Hematopoietic multipotent progenitor cell treated with erythropoietin and hydrocortisone succinate and interleukin-3 and kit ligand, for 15 days (in vitro differentiated cells): ENCODE data around the gene GLP2R.

Experiments
- DNase-seq: peaks from one replicate; pipeline ENCODE4 v3.0.0-alpha.2; 2015; ENCODE audit warnings: low spot score

GLP2R gene

GRCh38 chr17:9922012-9922848, 96.5 kb downstream of the GLP2R start:
- no peak for DNase-seq

GRCh38 chr17:9924735-9925191, 99.0 kb downstream of the GLP2R start:
- DNase-seq: peak; percentile 52

DNA sequence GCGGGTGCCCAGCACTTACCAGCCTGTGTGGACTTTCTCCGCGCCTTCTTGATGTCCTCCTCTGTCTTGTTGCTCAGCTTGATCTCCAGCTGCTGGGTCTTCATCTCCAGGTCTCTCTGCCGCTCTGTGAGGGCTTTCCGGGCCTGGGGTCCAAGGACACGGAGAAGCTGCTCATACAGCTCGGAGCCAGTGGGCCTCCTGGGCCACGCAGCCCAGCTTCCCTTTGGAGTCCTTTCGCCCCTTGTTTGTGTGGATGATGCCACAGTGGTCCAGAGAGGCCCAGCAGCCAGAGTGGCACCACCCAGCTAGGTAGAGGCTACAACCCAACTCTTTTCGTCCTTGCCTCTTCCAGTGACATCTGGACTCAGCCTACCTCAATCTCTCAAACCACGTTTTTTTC, 99.7 kb downstream of the GLP2R start:
- DNase-seq: no peak

DNA sequence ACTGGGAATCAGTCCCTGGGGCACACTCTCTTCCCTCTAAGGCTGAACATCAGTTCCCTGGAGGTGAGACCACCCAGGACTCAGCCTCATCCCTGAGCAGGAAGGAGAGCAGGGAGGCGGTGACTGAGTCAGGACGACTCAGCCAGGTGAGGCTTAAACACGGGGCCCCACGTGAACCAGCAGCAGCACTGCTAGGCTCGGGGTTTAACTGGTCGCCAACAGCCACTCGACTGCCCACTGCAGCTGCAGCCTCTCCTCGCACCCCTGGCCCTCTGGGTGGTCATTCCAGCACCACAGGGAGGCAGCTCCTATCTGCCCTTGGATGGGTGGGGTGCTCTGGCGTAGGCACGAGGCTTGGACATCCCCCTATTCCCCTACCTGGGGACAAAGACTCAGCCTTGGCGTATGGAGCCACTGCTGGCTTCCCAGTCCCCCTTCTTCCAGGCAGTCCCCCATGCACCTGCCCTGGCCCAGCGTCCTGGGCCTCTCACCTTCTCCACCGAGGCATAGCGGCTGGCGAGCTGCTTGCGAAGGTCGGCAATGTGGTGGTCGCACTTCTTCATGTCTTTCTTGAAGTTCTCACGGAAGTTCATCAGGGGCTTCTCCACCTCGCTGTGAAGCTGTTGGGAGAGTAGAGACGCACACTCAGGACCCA, 100.6 kb downstream of the GLP2R start:
- no peak for DNase-seq

DNA sequence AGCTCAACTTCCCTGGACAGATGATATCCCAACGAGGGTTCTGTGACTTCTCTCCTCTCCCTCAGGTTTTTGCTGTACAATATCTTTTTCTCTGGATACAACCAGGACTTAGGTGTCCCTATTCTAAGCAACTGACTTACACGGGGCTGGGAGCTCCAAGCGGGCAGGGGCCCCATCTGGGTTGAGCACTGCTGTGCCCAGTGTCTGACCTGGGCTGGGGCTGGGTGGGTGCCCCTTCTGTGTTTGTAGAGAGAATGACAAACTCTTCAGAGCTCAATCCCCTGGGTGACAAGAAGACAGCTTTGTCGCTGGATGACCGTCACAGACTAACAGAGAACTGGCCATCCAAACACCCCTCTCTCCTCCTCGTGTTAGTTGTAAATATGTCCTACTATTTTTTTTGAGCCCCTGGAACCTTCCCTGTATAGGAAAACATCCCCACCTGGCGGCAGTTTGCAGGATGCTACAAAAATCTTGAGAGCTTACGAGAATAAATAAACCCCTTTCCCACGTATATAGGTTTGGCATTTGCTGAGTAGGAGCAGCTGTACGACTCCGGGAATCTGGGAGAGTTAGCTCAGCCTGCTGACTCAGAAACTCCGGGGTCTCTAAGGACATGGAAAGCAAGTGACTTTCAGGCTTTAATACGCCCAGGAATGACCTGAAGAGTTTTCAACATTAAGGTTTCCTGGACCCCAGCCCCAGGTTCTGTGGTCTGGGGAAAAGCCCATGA, 103.0 kb downstream of the GLP2R start:
- DNase-seq: no peak

- no peak for DNase-seq
Measured at GRCh38 chr17:9929871-9930270, 104.1 kb downstream of the GLP2R start.

DNA sequence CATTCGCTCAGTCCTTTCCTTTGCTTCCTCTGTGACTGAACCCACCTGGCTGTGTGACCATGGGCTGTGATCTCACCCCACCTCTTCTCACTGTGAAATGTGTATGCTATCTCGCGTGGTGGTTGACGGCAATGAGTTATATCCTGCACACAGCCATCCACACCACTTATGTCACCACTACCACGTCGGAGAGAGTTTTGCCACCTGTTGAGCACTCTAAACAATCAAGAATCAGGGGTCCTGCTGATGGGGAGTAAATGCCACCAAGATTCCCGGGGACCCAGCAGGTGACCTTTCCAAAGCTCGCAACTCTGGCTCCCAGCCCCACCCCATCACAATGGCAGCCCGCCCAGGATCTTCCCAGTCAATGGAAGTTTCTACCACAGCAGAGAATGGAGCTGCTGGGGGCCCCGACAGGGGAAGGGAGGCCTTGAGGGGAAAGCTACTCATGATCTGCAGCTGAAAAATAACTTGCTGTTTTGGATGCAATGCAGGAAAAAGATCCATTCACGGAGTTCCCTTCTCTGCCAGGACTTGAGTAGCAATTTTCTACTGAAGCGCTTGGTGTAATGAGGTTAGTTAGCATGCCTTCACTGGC, 105.5 kb downstream of the GLP2R start:
- DNase-seq: no peak

GRCh38 chr17:9932491-9932890, 106.8 kb downstream of the GLP2R start:
- no peak for DNase-seq

DNA sequence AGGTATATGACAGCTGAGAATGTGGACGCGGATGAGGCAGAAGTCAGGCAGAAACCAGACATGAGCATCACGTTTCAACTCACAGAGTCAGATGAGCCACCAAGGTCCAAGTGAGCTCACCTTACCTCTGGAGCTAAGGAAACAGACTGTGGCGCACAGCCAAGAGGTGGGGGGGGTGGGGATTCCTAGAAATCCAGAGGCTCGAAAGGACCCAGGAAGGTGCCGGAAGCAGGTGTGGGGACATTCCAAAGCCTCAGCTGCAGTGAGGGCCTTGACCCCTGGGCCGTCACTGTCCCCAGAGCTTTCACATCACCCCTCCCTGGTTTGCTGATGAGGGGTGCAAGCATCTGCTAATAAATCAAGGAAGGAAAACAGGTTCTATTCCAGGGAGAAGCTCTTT, 108.6 kb downstream of the GLP2R start:
- DNase-seq: no peak

DNA sequence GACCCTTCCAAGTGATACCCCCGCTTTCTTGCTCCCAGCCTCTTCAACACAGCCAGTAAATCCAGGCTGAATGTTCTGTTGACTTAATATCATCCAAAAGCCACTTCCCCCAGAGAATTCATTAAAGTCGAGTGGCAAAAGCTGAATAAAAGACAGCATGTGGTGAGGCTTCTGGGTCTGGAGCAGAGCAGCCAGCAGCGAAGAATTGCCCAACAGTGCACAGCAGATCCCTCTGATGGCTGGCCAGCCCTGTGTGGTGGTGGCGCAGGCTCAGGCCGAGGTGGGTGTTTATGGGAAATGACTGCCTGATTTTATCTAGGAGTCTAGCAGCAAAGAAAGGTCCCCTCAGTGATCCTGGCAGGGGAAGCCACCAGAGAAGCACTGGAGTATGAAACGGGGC, 109.7 kb downstream of the GLP2R start:
- DNase-seq: no peak

DNA sequence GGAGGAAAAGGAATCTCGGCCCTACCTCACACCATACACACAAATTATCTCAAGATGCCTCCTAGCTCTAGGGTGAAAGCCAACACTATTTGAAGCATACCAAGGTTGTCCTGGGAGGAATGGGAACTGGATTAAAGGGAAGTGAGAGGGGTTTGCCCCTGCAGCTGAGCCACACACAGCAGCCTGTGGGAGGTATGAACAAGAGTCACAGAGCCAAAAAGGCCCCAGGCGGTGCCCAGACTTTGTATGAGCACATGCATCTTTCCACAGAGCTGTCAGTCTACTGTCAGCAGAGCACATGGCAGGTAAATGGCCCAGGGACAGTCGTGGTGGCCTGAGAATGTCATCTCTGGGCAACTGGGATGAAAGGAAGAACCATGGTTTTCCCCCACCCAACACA, 110.4 kb downstream of the GLP2R start:
- no peak for DNase-seq

DNA sequence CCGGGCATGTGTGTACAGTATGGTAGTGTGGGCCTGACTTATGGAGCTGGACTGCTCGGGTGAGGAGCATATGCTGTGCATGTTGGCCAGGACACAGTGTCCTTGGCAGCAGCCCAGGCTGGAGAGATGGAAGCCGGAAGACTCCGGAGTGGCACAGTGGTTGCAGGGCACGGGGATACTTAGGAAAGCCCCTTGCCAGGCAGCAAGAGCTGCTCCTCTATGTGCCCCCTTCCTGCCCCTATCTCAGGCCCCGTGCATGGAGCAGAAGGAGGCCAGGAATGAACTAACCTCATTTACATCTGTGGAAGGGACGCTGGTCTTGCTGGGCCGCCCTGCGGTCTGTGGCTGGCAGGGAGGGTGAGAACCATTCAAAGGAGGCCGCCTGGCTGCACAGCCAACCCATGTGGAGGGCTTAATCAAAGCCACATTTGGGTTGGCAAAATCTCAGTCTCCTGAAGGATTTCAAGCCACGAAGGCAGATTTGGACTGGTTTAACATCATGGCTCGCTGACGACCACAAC, 111.6 kb downstream of the GLP2R start:
- no peak for DNase-seq

DNA sequence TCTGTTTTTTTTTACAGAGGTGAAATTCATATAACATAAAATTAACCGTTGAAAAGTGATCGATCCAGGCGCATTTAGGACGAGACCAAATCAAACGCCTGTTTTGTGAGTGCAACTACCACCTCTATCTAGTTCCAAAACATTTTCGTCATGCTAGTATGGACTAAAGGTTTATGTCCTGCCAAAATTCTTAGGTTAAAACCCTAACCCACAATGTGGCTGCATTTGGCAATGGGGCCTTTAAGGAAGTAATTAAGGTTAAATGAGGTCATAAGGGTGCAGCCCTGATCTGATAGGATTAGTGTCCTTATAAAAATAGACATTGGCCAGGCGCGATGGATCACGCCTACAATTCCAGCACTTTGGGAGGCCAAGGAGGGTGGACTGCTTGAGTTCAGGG, 112.2 kb downstream of the GLP2R start:
- DNase-seq: no peak

DNA sequence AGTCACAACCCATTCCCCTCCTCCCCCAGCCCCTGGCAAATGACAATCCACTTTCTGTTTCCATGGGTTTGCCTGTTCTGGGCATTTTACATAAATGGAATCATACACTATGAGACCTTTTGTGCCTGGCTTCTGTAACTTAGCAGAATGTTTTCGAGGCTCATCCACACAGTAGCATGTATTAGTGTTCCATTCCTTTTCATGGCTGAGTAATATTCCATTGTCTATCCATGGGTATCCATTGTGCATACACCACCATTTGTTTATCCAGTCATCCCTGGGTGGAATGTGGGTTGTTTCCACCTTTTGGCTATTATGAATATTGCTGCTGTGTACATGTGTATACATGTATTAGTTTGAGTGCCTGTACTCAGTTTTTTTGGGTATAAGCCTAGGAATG, 113.0 kb downstream of the GLP2R start:
- no peak for DNase-seq

DNA sequence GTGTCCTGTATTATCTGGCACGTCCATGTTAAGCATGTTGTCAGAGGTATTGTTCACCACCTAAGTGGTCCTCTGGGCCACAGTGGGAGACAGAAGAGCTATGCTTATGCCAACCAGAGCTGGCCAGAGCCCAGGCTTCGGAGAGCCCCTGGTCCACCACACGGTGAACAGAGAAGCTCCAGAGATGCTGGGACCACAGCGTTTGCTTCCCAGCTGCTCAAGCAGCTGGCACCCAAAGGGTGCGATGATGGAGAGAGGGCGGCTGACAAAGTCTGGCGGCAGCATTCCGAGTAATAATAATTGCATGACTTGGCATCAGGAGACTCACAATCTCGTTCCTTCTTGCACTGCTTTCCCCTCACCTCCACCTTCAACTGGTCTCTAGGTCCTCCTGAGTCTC, 115.1 kb downstream of the GLP2R start:
- DNase-seq: no peak

GRCh38 chr17:9941305-9941704, 115.6 kb downstream of the GLP2R start:
- no peak for DNase-seq
